WTC11 (cell line): Measurements from ENCODE around the gene DLGAP3. TPM values are rescaled to one million over a fixed set of nuclear protein-coding genes. Genes with fewer than 3 reads are reported as not detected.

Experiments used
- CBFB ChIP-seq: sonication (generic); formaldehyde crosslinking; IDR thresholded peaks from 2 replicates; pipeline ENCODE4 v1.8.1; 2022; ENCODE audit warnings: mild to moderate bottlenecking, low read depth, missing genetic modification reagents
- CREM ChIP-seq: sonication (generic); formaldehyde crosslinking; IDR thresholded peaks from 2 replicates; pipeline ENCODE4 v1.8.1; 2022; ENCODE audit warnings: mild to moderate bottlenecking, missing genetic modification reagents, moderate library complexity
- ELF4 ChIP-seq: sonication (generic); formaldehyde crosslinking; IDR thresholded peaks from 2 replicates; pipeline ENCODE4 v1.8.1; 2022; ENCODE audit warnings: low read depth, mild to moderate bottlenecking, moderate library complexity, missing genetic modification reagents
- EMX1 ChIP-seq: fragments of 250-450 bp; sonication (Bioruptor Pico); IDR thresholded peaks from 2 replicates; pipeline ENCODE4 v1.8.0; 2021; ENCODE audit warnings: mild to moderate bottlenecking
- ESRRA ChIP-seq: sonication (generic); formaldehyde crosslinking; IDR thresholded peaks from 2 replicates; pipeline ENCODE4 v1.8.1; 2022; ENCODE audit warnings: mild to moderate bottlenecking, missing genetic modification reagents, borderline replicate concordance
- ETV6 ChIP-seq: sonication (generic); formaldehyde crosslinking; IDR thresholded peaks from 2 replicates; pipeline ENCODE4 v1.8.1; 2022; ENCODE audit warnings: mild to moderate bottlenecking, missing genetic modification reagents
- GRHL2 ChIP-seq: fragments of 250-450 bp; sonication (Bioruptor Pico); IDR thresholded peaks from 2 replicates; pipeline ENCODE4 v1.8.0; 2022; ENCODE audit warnings: mild to moderate bottlenecking, moderate library complexity; ENCODE audit not compliant: insufficient replicate concordance, severe bottlenecking
- JAZF1 ChIP-seq: fragments of 250-450 bp; sonication (Bioruptor Pico); IDR thresholded peaks from 2 replicates; pipeline ENCODE4 v1.9.0; 2021; ENCODE audit warnings: moderate library complexity, mild to moderate bottlenecking, inconsistent platforms
- JUN ChIP-seq: sonication (generic); formaldehyde crosslinking; IDR thresholded peaks from 2 replicates; pipeline ENCODE4 v1.8.0; 2023; ENCODE audit warnings: mild to moderate bottlenecking, missing genetic modification reagents
- KAT7 ChIP-seq: sonication (generic); formaldehyde crosslinking; IDR thresholded peaks from 2 replicates; pipeline ENCODE4 v1.8.1; 2023; ENCODE audit warnings: missing genetic modification reagents, mild to moderate bottlenecking, borderline replicate concordance
- MXD4 ChIP-seq: fragments of 250-450 bp; sonication (Bioruptor Pico); IDR thresholded peaks from 2 replicates; pipeline ENCODE4 v1.8.0; 2021; ENCODE audit warnings: mild to moderate bottlenecking, moderate library complexity, borderline replicate concordance
- PRRX2 ChIP-seq: fragments of 250-450 bp; sonication (Bioruptor Pico); IDR thresholded peaks from 2 replicates; pipeline ENCODE4 v1.8.0; 2021; ENCODE audit warnings: mild to moderate bottlenecking
- TEAD4 ChIP-seq: sonication (generic); formaldehyde crosslinking; IDR thresholded peaks from 2 replicates; pipeline ENCODE4 v1.8.0; 2022; ENCODE audit warnings: mild to moderate bottlenecking, missing genetic modification reagents
- ZNF138 ChIP-seq: sonication (generic); formaldehyde crosslinking; conservative IDR thresholded peaks from 2 replicates; pipeline ENCODE4 v1.8.1; 2022; ENCODE audit warnings: mild to moderate bottlenecking, moderate library complexity, missing genetic modification reagents
- ZNF263 ChIP-seq: sonication (generic); formaldehyde crosslinking; IDR thresholded peaks from 2 replicates; pipeline ENCODE4 v1.8.1; 2022; ENCODE audit warnings: low read depth, mild to moderate bottlenecking, moderate library complexity, missing genetic modification reagents
- ZNF416 ChIP-seq: fragments of 250-450 bp; sonication (Bioruptor Pico); IDR thresholded peaks from 2 replicates; pipeline ENCODE4 v1.9.0; 2021; ENCODE audit warnings: mild to moderate bottlenecking, inconsistent platforms
- total RNA-seq: library from RNA; stranded (reverse); gene quantifications from 3 replicates; pipeline ENCODE4 v1.2.3, GENCODE V29; 2021
- TF ChIP-seq, protein P1 (sequence below): sonication (generic); formaldehyde crosslinking; IDR thresholded peaks from 2 replicates; pipeline ENCODE4 v1.8.0; 2022; ENCODE audit warnings: mild to moderate bottlenecking, missing genetic modification reagents
- TF ChIP-seq, protein P2 (sequence below): sonication (generic); formaldehyde crosslinking; IDR thresholded peaks from 2 replicates; pipeline ENCODE4 v1.8.1; 2023; ENCODE audit warnings: mild to moderate bottlenecking, missing genetic modification reagents
- TF ChIP-seq, protein P3 (sequence below): fragments of 250-450 bp; sonication (Bioruptor Pico); IDR thresholded peaks from 2 replicates; pipeline ENCODE4 v1.9.0; 2021; ENCODE audit warnings: mild to moderate bottlenecking
- TF ChIP-seq, protein P4 (sequence below): sonication (generic); formaldehyde crosslinking; IDR thresholded peaks from 2 replicates; pipeline ENCODE4 v1.8.1; 2022; ENCODE audit warnings: low read depth, missing genetic modification reagents, borderline replicate concordance
- TF ChIP-seq, protein P5 (sequence below): sonication (generic); formaldehyde crosslinking; IDR thresholded peaks from 2 replicates; pipeline ENCODE4 v1.8.0; 2023; ENCODE audit warnings: missing genetic modification reagents, mild to moderate bottlenecking, borderline replicate concordance
- TF ChIP-seq, protein P6 (sequence below): sonication (generic); formaldehyde crosslinking; IDR thresholded peaks from 2 replicates; pipeline ENCODE4 v1.8.1; 2022; ENCODE audit warnings: mild to moderate bottlenecking, moderate library complexity, missing genetic modification reagents
- TF ChIP-seq, protein P7 (sequence below): sonication (generic); formaldehyde crosslinking; IDR thresholded peaks from 2 replicates; pipeline ENCODE4 v1.8.1; 2022; ENCODE audit warnings: missing genetic modification reagents, borderline replicate concordance
- TF ChIP-seq, protein P8 (sequence below): sonication (generic); formaldehyde crosslinking; IDR thresholded peaks from 2 replicates; pipeline ENCODE4 v1.8.1; 2022; ENCODE audit warnings: low read depth, mild to moderate bottlenecking, moderate library complexity, missing genetic modification reagents, borderline replicate concordance
- TF ChIP-seq, protein P9 (sequence below): sonication (generic); formaldehyde crosslinking; IDR thresholded peaks from 2 replicates; pipeline ENCODE4 v1.8.0; 2022; ENCODE audit warnings: mild to moderate bottlenecking, missing genetic modification reagents

The DLGAP3 gene
- total RNA-seq, 1 experiment from 2014 or later, result 11.3 TPM

DNA sequence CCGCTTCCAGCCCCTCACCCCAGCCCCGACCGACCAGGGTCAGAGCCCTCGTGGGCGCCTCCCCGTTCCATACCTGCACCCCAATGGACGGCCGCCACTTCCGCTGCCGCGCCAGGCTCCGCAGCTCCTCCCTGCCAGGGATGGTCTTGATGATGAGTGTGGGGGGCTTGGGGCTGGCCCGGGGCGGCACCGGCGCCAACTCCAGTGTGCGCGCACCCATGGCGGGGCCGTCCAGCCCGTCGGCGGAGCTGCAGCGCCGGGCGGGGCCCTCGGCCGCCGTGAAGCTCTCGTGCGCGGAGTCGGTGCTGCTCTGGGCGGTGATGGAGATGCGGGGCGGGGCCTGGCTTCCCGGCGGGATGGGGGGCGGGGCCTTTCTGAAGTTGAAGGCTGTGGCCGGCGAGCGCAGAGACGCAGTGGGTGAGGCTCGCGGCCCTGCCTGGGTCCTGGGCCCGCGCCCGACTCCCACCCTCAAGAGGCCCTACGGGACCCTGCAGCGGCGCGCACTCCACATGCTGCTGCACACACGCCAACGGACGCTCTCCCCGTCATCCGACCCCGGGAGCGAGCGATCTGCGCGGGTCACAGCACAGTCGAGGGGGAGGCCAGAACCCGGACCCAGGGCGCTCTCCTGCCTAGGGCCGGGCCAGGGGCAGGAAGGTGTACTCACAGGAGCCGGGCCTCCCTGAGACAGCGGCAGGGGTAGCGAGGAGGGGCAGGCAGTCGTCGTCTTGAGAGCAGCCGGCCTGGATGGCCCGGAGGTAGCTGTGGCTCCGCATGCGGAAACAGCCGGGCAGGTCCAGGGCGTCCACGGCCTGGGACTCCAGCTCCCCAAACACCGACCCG lies 43.8 kb downstream of the DLGAP3 start (continued):
- TF ChIP-seq GRHL2 (CRISPR knock-in tag), result no peak
- TF ChIP-seq, protein P1, sequence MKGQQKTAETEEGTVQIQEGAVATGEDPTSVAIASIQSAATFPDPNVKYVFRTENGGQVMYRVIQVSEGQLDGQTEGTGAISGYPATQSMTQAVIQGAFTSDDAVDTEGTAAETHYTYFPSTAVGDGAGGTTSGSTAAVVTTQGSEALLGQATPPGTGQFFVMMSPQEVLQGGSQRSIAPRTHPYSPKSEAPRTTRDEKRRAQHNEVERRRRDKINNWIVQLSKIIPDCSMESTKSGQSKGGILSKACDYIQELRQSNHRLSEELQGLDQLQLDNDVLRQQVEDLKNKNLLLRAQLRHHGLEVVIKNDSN, result no peak; the same call in 1 of the 2 replicates
- 0 out of 2 replicates have a peak, but pooled peaks have one; percentile 24 for TF ChIP-seq ZNF138 (CRISPR knock-in tag)
- TF ChIP-seq PRRX2 (CRISPR knock-in tag), result no peak
- TF ChIP-seq, protein P2, sequence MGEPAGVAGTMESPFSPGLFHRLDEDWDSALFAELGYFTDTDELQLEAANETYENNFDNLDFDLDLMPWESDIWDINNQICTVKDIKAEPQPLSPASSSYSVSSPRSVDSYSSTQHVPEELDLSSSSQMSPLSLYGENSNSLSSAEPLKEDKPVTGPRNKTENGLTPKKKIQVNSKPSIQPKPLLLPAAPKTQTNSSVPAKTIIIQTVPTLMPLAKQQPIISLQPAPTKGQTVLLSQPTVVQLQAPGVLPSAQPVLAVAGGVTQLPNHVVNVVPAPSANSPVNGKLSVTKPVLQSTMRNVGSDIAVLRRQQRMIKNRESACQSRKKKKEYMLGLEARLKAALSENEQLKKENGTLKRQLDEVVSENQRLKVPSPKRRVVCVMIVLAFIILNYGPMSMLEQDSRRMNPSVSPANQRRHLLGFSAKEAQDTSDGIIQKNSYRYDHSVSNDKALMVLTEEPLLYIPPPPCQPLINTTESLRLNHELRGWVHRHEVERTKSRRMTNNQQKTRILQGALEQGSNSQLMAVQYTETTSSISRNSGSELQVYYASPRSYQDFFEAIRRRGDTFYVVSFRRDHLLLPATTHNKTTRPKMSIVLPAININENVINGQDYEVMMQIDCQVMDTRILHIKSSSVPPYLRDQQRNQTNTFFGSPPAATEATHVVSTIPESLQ, result no peak
- TF ChIP-seq CREM (CRISPR knock-in tag), result no peak
- no peak for TF ChIP-seq KAT7 (CRISPR knock-in tag)
- TF ChIP-seq JAZF1, result no peak
- TF ChIP-seq, protein P3, sequence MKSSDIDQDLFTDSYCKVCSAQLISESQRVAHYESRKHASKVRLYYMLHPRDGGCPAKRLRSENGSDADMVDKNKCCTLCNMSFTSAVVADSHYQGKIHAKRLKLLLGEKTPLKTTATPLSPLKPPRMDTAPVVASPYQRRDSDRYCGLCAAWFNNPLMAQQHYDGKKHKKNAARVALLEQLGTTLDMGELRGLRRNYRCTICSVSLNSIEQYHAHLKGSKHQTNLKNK (CRISPR knock-in tag), result no peak
- TF ChIP-seq, protein P4, sequence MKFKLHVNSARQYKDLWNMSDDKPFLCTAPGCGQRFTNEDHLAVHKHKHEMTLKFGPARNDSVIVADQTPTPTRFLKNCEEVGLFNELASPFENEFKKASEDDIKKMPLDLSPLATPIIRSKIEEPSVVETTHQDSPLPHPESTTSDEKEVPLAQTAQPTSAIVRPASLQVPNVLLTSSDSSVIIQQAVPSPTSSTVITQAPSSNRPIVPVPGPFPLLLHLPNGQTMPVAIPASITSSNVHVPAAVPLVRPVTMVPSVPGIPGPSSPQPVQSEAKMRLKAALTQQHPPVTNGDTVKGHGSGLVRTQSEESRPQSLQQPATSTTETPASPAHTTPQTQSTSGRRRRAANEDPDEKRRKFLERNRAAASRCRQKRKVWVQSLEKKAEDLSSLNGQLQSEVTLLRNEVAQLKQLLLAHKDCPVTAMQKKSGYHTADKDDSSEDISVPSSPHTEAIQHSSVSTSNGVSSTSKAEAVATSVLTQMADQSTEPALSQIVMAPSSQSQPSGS (CRISPR knock-in tag), result no peak
- TF ChIP-seq, protein P5, sequence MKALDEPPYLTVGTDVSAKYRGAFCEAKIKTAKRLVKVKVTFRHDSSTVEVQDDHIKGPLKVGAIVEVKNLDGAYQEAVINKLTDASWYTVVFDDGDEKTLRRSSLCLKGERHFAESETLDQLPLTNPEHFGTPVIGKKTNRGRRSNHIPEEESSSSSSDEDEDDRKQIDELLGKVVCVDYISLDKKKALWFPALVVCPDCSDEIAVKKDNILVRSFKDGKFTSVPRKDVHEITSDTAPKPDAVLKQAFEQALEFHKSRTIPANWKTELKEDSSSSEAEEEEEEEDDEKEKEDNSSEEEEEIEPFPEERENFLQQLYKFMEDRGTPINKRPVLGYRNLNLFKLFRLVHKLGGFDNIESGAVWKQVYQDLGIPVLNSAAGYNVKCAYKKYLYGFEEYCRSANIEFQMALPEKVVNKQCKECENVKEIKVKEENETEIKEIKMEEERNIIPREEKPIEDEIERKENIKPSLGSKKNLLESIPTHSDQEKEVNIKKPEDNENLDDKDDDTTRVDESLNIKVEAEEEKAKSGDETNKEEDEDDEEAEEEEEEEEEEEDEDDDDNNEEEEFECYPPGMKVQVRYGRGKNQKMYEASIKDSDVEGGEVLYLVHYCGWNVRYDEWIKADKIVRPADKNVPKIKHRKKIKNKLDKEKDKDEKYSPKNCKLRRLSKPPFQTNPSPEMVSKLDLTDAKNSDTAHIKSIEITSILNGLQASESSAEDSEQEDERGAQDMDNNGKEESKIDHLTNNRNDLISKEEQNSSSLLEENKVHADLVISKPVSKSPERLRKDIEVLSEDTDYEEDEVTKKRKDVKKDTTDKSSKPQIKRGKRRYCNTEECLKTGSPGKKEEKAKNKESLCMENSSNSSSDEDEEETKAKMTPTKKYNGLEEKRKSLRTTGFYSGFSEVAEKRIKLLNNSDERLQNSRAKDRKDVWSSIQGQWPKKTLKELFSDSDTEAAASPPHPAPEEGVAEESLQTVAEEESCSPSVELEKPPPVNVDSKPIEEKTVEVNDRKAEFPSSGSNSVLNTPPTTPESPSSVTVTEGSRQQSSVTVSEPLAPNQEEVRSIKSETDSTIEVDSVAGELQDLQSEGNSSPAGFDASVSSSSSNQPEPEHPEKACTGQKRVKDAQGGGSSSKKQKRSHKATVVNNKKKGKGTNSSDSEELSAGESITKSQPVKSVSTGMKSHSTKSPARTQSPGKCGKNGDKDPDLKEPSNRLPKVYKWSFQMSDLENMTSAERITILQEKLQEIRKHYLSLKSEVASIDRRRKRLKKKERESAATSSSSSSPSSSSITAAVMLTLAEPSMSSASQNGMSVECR (CRISPR knock-in tag), result 0 out of 2 replicates have a peak, but pooled peaks have one; percentile 45
- TF ChIP-seq, protein P6, sequence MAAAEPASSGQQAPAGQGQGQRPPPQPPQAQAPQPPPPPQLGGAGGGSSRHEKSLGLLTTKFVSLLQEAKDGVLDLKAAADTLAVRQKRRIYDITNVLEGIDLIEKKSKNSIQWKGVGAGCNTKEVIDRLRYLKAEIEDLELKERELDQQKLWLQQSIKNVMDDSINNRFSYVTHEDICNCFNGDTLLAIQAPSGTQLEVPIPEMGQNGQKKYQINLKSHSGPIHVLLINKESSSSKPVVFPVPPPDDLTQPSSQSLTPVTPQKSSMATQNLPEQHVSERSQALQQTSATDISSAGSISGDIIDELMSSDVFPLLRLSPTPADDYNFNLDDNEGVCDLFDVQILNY, result peak; percentile 75
- no peak for TF ChIP-seq MXD4 (CRISPR knock-in tag)
- TF ChIP-seq ZNF416 (CRISPR knock-in tag), result no peak
- no peak for TF ChIP-seq ZNF263 (CRISPR knock-in tag)
- TF ChIP-seq ELF4 (CRISPR knock-in tag), result no peak
- TF ChIP-seq, protein P7, sequence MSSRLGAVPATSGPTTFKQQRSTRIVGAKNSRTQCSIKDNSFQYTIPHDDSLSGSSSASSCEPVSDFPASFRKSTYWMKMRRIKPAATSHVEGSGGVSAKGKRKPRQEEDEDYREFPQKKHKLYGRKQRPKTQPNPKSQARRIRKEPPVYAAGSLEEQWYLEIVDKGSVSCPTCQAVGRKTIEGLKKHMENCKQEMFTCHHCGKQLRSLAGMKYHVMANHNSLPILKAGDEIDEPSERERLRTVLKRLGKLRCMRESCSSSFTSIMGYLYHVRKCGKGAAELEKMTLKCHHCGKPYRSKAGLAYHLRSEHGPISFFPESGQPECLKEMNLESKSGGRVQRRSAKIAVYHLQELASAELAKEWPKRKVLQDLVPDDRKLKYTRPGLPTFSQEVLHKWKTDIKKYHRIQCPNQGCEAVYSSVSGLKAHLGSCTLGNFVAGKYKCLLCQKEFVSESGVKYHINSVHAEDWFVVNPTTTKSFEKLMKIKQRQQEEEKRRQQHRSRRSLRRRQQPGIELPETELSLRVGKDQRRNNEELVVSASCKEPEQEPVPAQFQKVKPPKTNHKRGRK (CRISPR knock-in tag), result no peak
- TF ChIP-seq, protein P8, sequence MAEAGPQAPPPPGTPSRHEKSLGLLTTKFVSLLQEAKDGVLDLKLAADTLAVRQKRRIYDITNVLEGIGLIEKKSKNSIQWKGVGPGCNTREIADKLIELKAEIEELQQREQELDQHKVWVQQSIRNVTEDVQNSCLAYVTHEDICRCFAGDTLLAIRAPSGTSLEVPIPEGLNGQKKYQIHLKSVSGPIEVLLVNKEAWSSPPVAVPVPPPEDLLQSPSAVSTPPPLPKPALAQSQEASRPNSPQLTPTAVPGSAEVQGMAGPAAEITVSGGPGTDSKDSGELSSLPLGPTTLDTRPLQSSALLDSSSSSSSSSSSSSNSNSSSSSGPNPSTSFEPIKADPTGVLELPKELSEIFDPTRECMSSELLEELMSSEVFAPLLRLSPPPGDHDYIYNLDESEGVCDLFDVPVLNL (CRISPR knock-in tag), result no peak
- TF ChIP-seq CBFB (CRISPR knock-in tag), result peak; percentile 55; the same call in 1 of the 2 replicates
- TF ChIP-seq TEAD4 (CRISPR knock-in tag), result no peak
- TF ChIP-seq, protein P9, sequence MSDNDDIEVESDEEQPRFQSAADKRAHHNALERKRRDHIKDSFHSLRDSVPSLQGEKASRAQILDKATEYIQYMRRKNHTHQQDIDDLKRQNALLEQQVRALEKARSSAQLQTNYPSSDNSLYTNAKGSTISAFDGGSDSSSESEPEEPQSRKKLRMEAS (CRISPR knock-in tag), result no peak; the same call in 1 of the 2 replicates
- TF ChIP-seq JUN (CRISPR knock-in tag), result no peak
- TF ChIP-seq ETV6, result no peak; the same call in 1 of the 2 replicates
- no peak for TF ChIP-seq EMX1
- TF ChIP-seq ESRRA (CRISPR knock-in tag), result no peak
